HG02623 (cell line): ENCODE measurements around the gene JUP.

ENCODE experiments used
- ATAC-seq: cut with Tn5 transposase; IDR thresholded peaks from one replicate; pipeline ENCODE4 v1.9.1; 2021; ENCODE audit warnings: moderate library complexity; ENCODE audit not compliant: unreplicated experiment

JUP gene

DNA sequence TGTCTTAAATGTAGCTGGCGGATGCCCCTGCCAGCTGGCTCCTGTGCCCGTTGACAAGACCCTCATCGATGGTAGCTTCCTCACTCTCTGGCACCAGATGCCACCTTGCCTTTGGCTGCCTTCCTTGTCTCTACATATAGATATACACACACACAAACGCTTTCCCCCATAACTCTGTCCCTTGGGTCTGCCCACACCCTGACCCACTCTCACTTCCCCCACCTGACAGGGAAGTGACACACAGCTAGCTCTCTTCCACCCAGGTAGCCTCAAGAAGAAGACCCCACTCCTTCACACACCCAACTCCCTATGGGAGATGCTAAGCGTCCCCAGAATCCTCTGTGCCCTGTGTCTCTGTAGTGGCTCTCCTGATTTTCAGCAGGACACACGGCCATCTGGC is 25.6 kb downstream of the JUP start:
- ATAC-seq = no peak

DNA sequence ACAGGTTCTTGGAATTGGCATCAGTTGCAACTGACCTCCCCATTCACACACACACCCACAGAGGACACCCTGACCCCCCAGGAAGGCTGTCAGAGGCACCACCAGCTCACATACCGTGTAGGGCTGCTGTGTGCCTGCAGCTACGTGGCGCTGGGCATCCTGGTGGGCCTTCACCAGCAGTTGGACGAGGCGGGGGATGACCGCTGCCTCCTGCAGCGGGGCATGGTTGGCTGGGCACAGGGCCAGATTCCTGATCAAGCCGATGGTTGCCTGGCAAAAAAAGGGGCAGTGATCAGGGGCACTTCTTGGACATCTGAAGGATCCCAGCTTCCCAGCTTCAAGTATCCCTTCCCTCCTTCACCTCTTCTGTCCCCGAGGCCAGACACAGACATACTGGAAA is 27.9 kb downstream of the JUP start:
- no peak for ATAC-seq

DNA sequence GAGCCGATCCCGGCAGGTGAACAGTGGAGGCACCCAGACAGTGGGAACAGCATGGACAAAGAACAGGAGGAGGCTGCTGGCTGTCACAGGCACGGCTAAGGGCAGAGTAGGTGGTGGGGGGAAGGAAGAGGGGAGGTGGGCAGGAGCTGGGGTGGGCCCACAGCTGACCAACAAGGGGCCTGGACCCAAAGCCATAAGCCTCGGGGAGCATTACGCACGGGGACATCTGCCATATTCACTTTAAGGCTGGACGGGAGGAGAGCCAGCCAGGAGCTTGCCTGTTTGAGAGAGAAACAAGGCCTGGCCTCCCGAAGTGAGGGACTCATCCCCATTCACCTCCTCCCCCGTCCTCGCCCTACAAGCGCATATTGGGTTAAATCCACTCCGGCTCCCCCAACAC is 32.4 kb downstream of the JUP start:
- ATAC-seq = no peak

DNA sequence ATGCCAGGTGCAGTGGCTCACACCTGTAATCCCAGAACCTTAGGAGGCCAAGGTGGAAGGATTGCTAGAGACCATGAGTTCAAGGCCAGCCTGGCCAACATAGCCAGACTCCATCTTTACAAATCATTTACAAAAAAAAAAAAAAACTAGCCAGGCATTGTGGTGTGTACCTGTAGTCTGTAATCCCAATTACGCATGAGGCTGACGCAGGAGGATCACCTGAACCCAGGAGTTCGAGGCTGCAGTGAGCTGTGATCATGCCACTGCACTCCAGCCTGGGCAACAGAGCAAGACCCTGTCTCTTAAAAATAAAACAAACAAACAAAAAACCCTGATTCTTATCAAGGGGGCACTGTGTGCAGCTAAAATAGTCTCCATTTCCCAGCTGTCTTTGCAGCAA is 35.2 kb downstream of the JUP start:
- ATAC-seq = no peak

DNA sequence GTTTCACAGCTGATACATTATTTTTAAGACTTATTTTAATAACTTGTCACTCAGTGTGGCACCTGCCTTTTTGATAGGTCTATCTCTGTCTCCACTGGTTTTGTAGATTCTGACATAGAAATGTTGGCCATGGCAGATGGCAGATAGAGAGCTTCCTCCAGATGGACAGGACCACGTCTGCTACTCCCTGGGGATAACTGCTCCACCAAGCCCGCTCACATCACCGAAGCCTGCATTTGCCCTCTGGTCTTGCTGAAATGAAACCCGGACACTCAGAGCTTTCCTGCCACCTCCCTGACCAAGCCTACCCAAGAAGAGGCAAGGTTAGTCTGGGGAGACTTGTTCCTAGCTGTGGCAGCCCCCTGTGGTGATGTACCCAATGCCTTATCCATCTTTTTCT is 35.6 kb downstream of the JUP start:
- ATAC-seq = no peak

DNA sequence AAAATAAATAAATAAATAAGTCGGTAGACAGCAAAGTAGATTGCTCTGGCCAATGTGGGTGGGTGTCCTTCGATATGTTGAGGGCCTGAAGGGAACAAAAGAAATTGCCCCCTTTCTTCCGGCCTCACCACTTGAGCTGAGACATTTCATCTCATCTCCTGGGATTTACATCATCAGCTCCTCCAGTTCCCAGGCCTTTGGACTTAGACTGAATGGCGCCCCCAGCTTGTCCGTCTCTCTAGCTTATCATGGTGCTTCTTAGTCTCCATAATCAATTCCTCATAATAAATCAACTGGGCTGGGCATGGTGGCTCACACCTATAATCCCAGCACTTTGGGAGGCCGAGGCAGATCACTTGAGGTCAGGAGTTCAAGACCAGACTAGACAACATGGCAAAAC is 38.2 kb downstream of the JUP start:
- ATAC-seq = no peak

DNA sequence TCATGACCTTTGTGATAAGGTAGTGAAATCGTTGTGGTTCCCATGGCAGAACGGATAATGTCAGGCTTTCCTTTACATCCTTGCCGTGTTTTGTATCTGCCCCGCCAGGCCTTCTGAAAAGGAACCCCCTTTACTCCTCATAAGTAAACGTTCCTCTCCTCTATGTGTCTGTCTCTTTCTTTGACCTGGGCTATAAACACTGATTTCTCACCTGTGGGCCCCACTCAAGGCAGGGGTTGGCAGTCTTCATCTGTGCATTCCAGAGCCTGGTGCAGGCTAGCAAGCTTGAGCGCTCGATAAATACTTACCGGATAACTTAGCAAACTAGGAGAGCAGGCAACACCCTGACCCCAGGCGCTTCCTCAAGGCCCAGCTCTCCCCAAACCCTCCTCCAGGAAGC is 44.8 kb downstream of the JUP start:
- no peak for ATAC-seq

DNA sequence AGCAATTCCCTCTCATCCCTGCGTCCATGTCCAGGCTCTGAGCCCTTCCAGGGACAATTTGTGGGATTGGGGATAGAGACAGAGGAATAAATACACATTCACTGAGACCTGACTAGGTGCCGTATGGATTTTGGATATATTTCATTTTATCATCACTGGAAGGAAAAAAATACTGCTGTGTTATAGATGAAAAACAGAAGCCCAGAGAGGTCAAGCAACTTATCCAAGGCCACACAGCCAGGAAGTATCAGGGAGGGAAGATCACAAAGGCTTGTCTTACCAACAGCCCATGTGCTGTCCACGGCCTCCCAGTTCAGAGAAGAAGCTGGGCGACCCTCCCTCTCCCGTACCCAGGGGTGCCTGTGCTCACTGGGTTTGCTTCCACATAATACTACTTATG is 46.0 kb downstream of the JUP start:
- ATAC-seq = no peak

DNA sequence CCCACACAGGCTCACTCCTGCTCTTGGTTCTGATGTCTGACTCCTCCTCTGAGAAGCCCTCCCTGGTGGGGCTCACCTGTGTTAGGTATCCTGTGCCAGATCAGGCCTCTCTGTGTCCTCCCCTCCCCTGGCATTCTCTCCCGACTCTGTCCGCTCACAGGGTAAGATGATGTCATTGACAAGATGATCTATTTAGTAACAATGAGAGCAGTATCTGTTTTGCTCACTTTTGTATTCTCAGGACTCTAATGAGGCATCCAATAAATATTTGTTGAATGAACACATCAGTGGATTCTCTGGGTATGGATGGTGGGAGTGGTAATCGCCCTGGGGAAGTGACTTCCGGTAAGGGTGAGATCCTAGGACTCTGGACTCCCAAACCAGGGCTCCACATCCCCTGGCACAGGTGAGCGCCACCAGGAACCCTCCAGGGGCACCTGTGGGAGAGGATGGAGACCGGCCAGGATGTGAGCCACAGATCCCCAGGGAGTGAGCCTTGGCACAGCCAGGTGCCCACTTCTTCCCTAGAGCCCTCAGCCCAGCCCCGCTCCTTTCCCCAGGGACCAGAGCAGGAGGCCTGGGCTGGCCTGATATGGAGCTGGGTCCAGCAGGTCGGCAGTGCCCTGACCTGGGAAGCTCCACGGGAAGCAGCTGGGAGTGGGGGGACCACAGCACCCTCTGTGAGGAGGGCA is 46.7 kb downstream of the JUP start:
- no peak for ATAC-seq

DNA sequence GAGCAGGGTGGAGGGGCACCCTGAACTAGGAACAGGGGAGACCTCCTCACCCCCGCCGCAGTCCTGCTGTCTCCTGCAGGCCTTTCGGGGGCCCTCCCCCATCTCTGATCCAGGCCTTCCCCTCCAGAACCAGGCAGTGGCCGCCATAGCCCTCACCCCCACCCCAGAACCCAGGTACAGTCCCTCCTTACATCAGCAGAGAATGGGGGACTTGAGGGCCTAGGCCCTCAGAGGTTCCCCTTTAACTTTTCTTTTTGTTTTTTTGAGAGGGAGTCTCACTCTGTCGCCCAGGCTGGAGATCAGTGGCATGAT is 47.8 kb downstream of the JUP start:
- no peak for ATAC-seq

GRCh38 chr17:41738077-41738800 is 48.3 kb downstream of the JUP start:
- ATAC-seq = no peak

- no peak for ATAC-seq
Observed at GRCh38 chr17:41737680-41738023, 48.9 kb downstream of the JUP start.

DNA sequence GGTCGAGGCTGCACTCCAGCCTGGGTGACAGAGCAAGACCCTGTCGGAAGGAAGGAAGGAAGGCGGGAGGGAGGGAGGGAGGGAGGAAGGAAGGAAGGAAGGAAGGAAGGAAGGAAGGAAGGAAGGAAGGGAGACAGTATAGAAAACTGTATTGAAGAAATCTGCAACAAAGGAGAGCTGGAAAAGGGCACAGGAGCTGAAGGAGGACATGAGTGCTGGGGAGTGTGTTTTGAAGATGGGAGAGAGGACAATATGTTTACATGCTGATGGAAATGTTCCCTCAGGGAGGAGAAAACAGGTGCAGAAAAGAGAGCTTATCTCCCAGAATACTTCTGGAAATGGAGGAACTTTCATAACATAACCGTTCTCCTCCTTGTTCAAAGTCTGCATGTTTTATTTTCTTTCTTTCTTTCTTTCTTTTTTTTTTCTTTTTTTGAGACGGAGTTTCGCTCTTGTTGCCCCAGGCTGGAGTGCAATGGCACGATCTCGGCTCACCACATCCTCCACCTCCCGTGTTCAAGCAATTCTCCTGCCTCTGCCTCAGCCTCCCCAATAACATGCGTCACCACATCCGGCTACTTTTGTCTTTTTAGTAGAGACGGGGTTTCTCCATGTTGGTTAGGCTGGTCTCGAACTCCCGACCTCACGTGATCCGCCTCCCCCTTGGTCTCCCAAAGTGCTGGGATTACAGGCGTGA is 49.4 kb downstream of the JUP start:
- no peak for ATAC-seq

DNA sequence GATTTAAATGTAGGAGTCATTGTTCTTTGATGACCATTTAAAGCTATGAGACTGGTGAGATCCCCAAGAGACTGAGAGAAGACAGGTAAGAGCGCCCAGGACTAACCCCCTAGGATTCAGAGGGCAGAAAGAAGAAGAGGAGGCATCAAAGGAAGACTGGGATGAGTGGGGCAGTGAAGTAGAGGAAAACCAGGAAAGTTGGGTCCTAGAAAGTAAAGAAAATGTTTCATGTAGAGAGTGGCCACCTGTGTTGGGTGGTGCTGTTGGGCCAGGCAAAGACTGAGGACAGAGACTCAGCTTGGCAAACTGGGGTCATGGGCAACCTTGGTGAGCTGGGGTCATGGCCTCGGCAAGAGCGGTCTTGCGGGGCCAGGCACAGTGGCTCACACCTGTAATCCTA is 50.8 kb downstream of the JUP start:
- no peak for ATAC-seq

GRCh38 chr17:41734949-41735313 is 51.6 kb downstream of the JUP start:
- ATAC-seq = no peak

DNA sequence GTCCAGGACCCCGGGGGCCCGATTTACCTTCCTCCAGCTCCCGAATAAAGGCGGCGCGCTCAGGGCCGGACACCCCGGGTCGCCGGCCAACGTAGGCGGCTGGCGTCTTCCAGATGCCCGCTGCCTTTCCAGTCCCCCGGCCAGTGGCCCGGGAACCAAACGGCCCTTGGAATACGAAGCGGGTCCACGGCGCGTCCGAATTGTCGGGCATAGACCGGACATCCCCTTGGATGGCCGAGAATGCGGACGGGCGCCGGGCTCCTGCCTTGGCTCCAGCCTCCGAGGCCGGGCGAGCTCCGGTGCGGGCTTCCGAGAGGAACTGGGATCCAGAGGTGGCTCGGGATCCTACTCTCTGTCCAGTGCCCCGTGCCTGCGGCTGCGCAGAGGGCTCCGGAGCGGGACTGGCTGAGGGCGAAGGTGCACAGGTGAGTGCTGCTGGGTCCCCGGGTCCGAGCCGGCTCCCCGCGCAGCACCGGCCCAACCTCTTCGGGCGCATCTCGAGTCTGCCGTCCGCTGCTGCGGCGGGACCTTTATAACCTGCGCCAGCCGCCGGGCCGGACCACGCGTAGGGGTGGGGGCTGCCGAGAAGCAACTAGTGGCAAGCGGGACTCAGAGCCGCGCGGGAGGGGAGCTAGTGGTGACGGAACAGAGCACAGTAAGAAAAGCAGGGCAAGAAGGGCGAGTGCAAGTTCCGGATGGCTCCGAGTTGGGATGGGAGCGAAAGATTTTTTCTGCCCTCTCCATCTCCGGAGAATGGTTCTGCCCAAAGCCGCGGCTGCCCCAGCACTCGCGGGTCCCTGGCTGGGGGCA is 52.2 kb downstream of the JUP start, which contains the start of gene HAP1:
HAP1 (minus strand) TSS at position 505 of the 810 bp plus-strand sequence; CDS start at position 496, 9 bp downstream.
- ATAC-seq = no peak

DNA sequence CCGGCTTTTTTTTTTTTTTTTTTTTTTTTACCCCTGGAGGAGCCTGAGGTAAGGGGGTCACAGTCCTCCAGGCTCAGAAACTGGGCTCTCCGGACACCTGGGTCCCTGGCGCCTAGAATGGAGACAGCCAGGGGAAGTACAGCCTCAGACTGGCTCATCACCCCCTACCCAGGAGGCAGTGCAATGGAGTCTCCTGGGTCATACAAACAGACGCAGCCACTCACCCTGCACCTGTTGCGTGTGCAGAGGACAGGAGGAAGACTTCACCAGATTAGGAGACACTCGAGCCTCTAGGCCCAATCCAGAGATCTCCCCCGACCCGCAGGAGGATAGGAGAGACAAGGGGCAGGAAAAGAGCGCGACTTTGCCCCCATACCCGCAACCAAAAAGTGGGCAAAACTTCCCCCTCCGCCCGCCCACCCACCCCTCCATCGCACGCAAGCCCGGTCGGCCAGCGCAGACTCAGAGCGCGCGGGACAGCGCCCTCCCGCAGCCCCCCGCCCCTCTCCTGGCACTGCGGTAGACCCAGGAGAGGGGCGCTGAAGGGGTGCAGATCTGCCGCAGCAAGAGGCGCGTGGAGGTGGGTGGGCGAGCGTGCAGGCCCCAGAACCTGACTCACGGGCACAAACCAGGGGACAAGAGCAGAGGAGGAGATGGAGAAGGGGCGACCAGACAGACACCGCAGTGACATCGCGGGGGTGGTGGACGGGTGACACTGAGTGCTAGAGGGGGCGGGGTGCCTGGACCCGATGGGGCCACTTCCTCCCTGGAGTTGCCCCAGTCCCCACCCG is 53.0 kb downstream of the JUP start:
- no peak for ATAC-seq

- no peak for ATAC-seq
Observed at GRCh38 chr17:41731836-41732235, 54.7 kb downstream of the JUP start.

- no peak for ATAC-seq
Observed at GRCh38 chr17:41730479-41730878, 56.0 kb downstream of the JUP start.

GRCh38 chr17:41728056-41728455 is 58.5 kb downstream of the JUP start:
- no peak for ATAC-seq

DNA sequence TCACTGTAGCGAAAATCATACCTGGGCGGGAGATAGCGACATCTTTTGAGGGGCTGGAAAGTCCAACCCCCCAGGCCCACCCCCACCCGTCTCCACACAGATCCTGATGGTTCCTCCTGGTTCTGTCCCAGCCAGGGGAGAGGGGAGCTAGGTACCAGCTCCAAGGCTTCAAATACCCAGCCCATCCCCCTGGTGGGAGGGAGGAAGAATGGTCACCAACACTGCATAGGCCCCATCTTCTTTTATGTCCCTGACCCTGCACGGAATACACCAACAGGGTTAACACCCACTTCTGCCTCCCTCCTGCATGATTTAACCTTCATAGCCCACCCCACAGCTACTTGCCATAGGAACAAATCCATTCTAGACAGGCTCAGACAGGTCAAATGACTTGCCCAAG is 61.4 kb downstream of the JUP start:
- no peak for ATAC-seq
